ENCODE data around the gene PTPRQ.

The PTPRQ gene

GRCh38 chr12:80576641-80577418, 132.8 kb downstream of the PTPRQ start:
- DNase-seq = no peak

DNA sequence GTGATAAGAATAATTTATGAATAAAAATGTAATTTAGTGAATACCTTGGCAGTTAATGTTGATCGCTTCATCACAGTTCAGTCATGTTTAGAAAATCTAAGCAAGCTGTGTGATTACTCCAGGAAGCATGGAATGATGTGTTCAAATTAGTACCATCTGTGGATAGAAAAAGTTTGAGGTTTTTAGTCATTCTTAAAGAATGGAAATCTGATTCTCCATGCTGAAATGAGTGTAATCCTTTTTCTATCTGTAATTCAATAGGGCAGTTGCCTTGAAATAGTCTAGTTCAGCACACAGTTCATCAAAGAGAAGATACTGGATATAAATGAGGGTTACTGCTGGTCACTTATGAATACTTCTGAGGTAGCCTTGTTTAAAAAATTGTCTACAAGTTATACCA, 136.2 kb downstream of the PTPRQ start:
- DNase-seq = no peak

DNA sequence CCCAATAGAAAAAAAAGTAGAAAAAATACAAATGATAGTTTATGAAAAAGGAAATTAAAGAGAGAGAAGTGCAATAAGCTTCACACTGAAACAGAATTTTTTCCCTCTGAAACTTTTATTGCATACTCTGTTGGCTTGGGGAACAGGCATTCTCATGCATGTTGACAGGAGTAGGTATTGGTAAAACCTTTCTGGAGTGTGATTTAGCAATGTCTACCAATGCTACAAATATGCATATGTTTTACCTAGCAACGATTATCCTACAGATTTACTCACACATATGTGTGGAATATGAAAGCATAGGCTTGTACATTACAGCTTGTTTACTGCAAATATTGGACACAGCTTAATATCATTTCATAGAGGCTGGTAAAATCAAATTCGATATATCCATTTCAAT, 137.7 kb downstream of the PTPRQ start:
- DNase-seq = no peak

DNA sequence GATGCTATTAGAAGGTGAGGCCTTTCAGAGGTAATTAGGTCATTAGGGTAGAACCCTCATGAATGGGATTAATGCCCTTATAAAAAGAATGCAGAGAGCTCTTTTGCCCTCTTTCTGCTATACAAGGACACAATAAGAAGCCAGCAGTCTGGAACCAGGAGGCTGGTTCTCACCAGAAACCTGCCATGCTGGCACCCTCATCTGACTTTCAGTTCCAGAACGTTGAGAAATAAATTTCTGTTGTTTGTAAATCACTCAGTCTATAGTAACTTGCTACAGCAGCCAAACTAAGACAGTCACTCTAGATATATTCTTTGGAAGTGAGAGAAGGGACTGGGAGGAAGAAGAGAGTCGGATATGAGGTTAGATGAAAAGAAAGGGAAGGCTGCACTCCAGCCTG, 138.4 kb downstream of the PTPRQ start:
- DNase-seq = no peak

DNA sequence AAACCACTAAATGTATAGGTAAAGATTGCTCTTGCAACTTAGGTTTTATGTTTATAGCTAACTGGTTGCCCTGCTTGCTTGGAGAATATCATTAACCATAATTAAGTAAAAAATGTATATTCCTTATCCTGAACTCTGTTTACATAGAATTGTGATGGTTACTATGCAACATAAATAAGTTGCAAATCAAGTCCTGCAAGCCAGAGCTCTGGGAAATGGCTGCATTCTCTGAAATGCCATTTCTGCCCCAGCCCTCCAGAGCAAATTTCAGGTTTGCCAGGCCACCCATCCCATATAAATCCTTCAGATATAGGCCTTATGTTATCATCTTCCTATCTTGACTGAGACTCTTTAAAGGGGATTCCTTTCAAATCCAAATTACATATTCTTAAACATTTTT, 145.0 kb downstream of the PTPRQ start:
- DNase-seq = no peak

DNA sequence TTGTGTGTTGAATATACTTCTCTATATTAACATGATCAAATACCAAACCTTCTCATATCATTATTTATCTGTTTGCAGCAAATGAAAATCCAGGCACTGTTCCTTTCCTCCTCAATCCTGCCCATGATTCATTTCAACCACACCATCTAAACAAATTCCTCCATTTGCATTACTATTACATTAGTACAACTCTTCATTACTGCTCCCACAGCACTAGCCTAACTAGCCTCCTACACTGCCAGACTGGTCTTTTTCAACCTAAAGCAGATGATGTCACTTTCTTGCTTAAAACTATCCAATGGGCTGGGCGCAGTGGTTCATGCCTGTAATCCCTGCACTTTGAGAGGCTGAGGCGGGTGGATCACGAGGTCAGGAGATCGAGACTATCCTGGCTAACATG, 146.1 kb downstream of the PTPRQ start:
- no peak for DNase-seq

GRCh38 chr12:80593766-80594165, 149.7 kb downstream of the PTPRQ start:
- no peak for DNase-seq

DNA sequence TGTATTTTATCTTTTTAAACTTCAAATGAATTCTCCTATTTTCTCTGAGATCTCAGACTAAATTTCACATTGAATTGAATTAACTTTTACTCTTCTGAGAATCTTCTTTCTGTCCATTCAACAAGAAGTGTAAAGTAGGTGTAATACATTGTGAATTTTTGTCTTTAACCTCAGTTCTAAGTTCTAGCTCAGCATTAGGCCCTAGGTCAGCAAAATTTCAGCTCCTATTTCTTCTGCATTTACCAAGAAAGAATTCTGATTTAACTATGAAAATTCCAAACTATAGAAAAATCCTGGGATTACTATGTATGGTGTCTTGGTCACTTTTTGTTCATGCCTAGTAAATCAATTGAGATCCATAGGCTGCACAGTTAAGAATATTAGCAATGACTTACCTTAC, 152.5 kb downstream of the PTPRQ start:
- no peak for DNase-seq

- no peak for DNase-seq
Observed at GRCh38 chr12:80598004-80598606, 154.1 kb downstream of the PTPRQ start.

DNA sequence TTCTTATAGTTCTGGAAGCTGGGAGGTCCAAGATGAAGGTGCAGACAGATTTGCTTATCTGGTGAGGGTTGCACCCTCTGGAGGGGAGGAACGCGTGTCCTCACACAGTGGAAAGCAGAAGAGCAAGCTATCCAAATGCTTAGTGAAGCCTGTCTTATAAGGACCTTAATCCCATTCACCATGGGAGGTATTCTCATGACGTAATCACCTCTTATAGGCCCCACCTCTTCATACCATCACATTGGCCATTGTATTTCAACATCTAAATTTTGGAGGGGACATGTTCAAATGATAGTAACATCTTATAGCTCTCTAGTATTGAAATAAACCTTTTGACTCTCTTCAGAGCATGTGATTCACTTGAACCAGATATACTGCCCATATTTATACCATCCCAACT, 158.4 kb downstream of the PTPRQ start:
- no peak for DNase-seq

DNA sequence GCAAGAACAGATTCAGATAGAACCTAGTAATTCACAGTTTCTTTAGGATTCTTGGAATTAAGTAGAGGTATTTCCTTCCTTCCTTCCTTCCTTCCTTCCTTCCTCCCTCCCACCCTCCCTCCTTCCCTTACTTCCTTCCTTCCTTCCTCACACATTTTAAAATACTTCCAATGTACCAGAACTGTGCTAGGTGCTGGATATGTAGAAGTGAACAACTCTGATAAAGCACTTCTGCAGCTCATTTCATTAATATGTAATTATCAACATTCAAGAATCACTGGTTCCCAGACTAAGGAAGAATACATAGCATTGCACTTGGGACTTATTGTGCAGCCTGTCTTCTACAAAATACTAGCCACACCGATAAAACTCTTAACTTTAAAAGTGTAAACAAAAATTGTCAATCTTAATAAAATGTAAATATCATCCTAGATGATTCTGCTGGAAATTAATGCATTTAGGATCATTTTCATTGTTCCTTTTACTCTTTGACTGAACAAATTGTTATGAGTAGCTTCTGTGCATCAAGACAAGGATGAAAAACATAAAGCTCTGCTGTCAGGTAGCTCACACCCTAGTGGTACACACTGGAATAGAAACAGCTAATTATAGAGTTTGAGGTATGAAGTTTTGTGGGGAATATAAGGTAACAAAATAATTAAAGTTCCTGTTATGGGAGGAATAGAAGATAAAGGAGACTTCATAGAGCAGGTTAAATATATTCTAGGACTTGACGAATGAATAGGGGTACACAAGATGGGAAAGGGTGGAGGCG, 163.5 kb downstream of the PTPRQ start:
- no peak for DNase-seq

DNA sequence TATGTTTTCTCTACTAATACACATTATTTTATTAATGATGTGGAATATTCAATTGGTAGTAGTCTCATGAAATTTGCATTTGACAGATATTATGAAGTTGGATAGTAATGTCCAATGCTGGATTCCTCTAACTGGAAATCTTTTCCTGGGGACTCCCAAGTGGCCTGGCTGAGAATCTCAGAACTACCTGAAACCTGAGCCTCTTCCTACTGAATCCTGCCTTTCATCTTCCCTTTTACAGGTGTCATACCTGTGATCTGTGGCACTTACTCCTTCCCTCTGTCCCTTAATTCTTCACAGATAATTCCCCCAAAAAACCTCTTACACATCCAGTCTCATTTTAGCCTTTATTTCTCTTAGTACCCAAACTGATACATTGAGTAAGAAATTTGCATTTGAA, 173.7 kb downstream of the PTPRQ start:
- DNase-seq = no peak

GRCh38 chr12:80620281-80620680, 176.2 kb downstream of the PTPRQ start:
- DNase-seq = no peak

DNA sequence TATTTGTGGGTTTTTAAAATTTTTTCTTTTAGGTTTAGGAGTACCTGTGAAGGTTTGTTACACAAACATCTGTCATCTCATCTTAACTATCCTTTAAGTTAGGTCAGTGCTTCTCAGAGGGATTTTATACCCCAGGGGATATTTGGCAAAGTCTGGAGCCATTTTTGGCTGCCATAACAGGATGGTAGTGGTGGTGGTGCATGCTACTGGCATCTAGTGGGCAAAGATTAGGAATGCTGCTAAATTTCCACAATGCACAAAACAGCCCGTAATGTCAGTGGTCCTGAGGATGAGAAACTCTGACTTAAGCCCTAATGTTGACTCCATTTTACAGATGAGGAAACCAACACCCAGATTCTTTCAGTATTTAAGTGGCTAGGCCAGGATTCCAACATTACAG, 178.2 kb downstream of the PTPRQ start:
- no peak for DNase-seq

- no peak for DNase-seq
Observed at GRCh38 chr12:80625051-80625450, 181.0 kb downstream of the PTPRQ start.

- no peak for DNase-seq
Observed at GRCh38 chr12:80625901-80626300, 181.9 kb downstream of the PTPRQ start.

DNA sequence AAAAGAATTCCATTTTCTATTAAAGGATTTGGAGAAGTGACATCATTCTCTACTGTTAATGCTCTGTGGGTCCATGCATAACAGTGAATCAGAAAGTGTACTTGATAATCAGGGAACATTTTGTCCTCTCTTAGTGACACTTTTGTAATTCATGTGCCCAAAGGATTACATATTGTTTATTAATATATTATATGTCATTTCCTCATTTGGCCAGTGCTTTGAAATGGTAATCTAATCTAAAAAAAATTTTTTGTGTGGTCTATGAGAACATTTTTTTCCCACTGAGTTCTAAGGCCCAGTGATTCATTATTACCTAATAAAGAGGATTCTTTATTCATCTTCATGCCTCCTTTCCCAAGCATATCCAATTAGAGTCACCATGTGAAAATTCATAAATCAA, 183.7 kb downstream of the PTPRQ start:
- DNase-seq = no peak

- no peak for DNase-seq
Observed at GRCh38 chr12:80632835-80633234, 188.8 kb downstream of the PTPRQ start.

GRCh38 chr12:80634903-80635302, 190.9 kb downstream of the PTPRQ start:
- DNase-seq = no peak

GRCh38 chr12:80636832-80637231, 192.8 kb downstream of the PTPRQ start:
- no peak for DNase-seq

DNA sequence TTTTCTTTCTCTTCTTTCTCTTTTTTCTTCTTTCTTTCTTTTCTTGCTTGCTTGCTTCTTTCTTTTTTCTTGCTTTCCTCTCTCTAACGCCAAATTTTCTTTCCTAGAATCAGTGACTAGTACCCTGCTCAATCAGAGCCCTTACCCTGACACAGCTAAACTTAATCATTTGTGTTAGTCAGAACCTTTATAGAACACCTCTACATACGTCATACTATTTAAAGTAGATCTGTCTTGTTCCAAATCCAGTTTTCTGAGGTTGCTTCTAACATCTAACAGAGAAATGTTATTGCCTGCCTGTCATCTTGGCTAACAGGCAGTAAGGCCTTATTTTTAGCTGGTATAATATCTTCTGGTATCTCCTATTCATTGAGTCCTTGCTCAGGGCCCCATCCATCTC, 197.9 kb downstream of the PTPRQ start:
- no peak for DNase-seq

DNA sequence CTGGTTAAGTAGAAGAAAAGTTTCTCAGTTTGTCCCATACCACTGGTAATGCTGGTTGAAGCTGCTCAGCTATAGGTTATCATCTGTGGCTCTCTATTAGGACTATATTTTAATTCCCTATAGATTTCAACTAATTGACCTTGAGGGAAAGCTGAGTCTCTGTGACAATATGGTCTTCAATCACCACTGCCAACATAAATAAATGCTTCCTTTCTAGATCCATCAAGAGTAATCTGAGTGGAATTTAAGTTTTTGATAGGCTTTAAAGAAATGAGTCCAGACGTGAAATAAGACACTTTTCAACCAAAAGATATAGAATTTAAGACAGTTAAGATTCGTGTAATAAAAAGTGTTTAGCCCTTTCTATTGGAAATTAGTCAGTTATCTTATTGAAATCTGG, 199.9 kb downstream of the PTPRQ start:
- DNase-seq = no peak

GRCh38 chr12:80648881-80649280, 204.8 kb downstream of the PTPRQ start:
- DNase-seq = no peak

DNA sequence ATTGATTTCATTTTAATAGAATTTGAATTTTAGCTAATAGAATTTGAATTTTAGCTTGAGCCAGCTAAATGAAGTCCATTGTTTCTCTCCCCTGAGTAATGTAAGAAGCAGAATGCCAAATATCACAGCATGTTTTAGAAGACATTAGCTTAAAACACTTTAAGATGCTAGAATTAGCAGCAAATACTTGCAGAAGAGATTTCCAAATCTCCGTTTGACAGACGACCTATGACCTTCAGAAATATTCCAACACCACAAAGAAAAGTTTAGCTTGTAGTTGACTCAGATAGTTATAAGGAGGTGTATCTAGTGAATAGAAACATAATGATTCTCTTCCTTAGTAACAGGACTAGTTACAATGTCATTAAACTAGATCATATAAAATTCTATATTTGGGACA, 211.7 kb downstream of the PTPRQ start:
- DNase-seq = no peak

Measured in stimulated activated CD4-positive, alpha-beta T cell treated with anti-CD3 and anti-CD28 coated beads, Interleukin-2, amount 100 ng/mL, for 24 hours (primary cell).